Superior temporal gyrus (tissue), 1 donor: ENCODE measurements around the gene ARTN.

Experiments used
- DNase-seq: peaks from one replicate; pipeline ENCODE4 v3.0.0-alpha.2; 2016; ENCODE audit errors: extremely low spot score

Gene ARTN, protein sequence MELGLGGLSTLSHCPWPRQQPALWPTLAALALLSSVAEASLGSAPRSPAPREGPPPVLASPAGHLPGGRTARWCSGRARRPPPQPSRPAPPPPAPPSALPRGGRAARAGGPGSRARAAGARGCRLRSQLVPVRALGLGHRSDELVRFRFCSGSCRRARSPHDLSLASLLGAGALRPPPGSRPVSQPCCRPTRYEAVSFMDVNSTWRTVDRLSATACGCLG

DNA sequence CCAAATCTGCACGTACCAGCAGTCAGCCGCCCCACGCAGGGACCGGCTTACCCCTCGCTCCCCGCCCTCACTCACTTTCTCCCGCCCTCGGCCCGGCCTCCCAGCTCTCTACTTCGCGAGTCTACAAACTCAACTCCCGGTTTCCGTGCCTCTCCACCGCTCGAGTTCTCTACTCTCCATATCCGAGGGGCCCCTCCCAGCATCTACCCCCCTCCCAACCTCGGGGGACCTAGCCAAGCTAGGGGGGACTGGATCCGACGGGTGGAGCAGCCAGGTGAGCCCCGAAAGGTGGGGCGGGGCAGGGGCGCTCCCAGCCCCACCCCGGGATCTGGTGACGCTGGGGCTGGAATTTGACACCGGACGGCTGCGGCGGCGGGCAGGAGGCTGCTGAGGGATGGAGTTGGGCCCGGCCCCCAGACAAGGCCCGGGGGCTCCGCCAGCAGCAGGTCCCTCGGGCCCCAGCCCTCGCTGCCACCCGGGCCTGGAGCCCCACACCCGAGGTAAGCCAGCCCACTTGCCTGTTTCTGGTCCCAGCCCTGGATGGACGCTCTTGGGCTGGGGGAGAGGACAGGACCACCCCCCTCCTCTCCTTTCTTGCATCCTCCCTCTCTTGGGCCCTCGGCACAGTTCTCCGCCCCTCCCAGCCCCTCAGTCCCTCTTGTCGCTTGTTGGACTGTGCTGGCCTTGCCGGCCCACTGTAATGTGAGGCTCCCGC, at the start of gene ARTN:
Gene ARTN (plus strand): TSS at position 416 of the 715 bp plus-strand sequence. CDS start 1,856 bp downstream, outside the sequence.
- no peak for DNase-seq

GRCh38 chr1:43885279-43885801, 48.3 kb upstream of the ARTN start:
- DNase-seq, result no peak

DNA sequence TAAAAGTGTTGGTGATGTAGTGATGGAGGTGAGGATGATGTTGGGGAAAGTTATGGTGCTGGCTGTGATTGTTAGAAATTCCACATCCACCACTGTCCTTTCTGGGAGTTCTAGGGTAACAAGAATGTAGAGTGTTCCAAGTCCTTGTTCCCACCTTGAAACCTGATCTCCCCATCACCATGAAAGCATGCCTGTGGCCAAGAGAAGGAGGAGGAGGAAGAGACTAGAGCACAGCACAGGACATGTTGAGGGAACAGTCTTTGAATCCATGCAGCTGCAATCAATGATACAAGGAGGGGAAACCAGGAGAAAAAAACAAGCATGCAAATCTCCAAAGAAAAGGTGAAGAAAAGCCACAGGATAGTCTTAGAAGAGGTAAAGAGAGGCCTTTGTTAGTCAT, 45.9 kb upstream of the ARTN start:
- no peak for DNase-seq

GRCh38 chr1:43890815-43891214, 42.8 kb upstream of the ARTN start:
- DNase-seq, result no peak

- DNase-seq, result no peak
These were observed 40.6 kb upstream of the ARTN start for GRCh38 chr1:43893006-43893405.

GRCh38 chr1:43898981-43899380, 34.6 kb upstream of the ARTN start:
- DNase-seq, result no peak

DNA sequence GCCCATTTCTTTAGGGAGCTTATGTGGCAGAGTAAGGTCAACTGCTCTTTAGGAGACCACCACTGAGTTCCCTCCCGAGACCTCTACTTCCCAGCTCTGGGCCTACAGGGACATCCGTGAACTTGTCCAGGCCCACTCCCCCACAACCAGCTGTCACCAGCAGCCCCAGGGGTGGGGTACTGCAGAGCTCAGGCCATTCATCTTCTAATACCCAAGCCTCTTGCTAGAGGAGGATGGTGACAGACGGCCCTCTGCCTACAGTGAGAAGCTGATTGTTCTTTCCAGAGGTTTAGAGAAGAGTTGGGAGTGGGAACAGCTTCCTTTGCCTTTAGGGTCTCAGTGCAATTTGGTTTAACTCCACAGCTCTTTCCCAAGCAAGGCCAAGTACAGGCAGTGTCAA, 33.2 kb upstream of the ARTN start:
- no peak for DNase-seq

GRCh38 chr1:43901196-43901961, 32.2 kb upstream of the ARTN start:
- no peak for DNase-seq

GRCh38 chr1:43902058-43902831, 31.4 kb upstream of the ARTN start:
- DNase-seq, result no peak

GRCh38 chr1:43904660-43905551, 28.7 kb upstream of the ARTN start:
- no peak for DNase-seq

GRCh38 chr1:43908226-43908625, 25.4 kb upstream of the ARTN start:
- no peak for DNase-seq

- no peak for DNase-seq
These were observed 24.7 kb upstream of the ARTN start for GRCh38 chr1:43908858-43909257.

DNA sequence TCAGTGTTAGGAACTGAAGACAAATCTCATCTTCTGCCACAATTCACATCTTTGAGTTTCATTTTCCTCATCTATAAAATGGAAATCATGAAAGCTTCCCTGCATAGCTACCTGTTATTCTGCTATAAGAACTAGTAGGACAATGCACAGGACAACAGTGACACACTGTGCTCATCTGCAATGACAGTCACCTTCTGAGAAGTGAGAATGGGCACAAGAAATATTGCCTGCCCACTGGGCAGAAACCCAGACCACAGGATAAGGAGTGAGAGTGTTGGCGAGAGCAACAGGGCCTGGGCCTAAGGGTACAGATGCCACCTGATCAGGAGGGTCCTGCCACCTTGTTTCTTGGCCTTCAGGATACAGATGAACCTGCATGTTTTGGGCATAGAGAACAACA, 23.3 kb upstream of the ARTN start:
- no peak for DNase-seq

- DNase-seq, result no peak
These were observed 21.0 kb upstream of the ARTN start for GRCh38 chr1:43912607-43913006.

- no peak for DNase-seq
These were observed 20.5 kb upstream of the ARTN start for GRCh38 chr1:43913051-43913501.

DNA sequence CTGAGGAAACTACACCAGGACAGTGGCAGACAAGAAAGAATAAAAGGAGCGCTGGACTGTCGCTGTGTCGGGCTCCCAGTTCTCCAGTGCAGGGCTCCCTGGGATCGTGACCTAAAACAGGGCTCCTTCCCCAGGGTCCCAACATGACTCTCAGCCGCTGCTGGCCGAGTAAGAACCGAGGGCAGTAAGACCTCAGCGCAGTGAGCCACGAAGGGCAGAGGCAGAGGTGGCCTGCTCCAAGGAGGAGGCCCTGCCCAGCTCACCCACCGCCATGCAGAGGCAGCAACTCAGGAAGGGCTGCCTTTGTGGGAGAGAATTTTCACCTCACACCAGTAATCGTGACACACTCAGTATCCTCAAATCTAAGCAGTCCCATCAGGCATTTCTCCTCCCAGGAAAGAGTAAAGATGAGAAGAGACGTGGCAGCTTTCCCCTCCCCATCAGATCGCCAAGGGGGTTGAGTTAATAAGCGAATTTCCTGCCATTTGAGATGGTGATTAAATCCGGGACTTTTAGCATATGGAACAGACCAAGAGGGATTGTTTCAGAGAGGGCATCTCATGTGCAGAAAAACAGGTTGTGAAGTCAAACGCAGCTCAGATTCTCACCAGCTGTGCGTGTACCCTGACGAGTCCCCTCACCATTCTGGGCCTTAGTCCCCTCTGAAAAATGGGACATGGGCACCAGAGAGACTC, 19.8 kb upstream of the ARTN start:
- DNase-seq, result no peak

DNA sequence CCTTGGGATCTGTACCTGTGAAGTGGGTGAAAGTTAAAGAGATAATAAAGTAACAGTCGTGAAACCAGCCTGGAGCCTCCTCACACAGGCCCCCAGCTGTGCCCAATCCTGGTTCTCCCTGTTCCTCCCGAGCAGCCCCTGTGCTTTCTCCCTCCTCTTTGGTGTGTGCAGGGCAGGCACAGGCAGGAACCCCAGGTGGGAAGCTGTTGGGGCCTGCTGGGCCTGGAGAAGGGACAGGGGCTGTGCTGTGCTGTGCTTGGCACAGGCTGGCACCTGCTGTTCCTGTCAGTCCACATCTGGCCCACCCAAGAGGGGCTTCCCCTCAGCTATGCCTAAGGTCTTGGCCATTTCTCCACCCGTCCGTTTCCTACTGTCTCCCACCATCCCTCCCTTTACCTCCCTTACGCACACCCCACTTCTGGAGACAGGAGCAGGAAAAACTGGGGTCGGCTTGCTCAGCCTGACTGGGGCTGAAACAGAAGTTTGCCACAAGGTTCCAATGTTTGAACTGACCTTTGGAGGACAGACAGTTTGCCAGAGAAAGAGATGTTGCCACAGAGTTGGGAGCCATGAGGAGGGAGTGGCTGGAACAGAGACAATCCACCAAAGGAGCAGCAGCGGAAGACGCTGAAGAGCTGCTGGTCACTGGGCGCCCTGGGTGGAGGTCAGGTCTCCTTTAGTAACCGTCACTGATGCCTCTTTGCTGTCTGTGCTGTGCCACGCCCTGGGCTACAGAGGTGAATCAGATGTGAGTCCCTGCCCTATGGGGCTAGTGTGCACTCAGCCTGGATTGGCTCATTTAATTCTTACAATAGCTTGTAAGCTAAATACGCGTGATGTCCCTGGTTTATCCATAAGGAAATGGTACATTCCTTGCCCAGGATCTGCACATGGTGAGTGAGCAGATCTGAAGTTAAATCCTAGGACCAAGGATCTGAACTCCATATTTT, 18.8 kb upstream of the ARTN start:
- DNase-seq, result no peak

GRCh38 chr1:43919906-43920305, 13.7 kb upstream of the ARTN start:
- no peak for DNase-seq

DNA sequence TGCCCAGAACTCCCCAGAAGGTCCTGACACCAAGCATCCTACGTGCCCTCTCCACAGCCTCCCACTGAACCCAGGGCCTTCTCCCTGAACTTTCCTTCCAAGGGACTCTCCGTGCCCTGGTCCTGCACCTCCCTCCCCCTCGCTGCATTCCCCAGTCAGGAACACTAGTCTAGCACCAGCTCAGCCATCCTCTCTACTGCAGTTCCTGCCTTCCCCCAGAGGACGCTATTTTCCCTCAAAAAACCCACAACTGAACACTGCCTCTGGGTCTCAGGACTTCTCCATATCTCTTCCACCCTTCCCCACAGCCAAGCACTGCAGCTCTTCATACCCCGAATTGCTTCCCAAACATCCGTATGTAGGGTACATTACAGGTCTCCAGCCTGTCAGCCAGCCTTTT, 12.6 kb upstream of the ARTN start:
- no peak for DNase-seq
